ENCODE results near the gene CASZ1. TPM values are rescaled to one million over a fixed set of nuclear protein-coding genes. Genes with fewer than 3 reads are reported as not detected.

The CASZ1 gene
- total and polyA plus RNA-seq, 2 experiments from 2014 or later = 6.2 to 6.7 TPM

- no peak overlapping the region for H3K4me3 ChIP-seq
- H3K27ac ChIP-seq (ENCODE audit: low read depth) = no peak overlapping the region
- H3K4me2 ChIP-seq = 0 out of 2 replicates have a peak overlapping the region, but pooled peaks have one; percentile 55
- no peak overlapping the region for H3K27ac Mint-ChIP-seq
- no peaks in the 10 kb centered on the region for H3K9me2 ChIP-seq (ENCODE audit: insufficient read depth)
- ATAC-seq (peak; percentile 16), DNase-seq (ENCODE audit: low spot score) (no peak)
- H3K9me3 Mint-ChIP-seq = no peaks in the 10 kb centered on the region
- no peaks in the 10 kb centered on the region for H4K20me1 ChIP-seq (replicated peaks; ENCODE audit: insufficient read depth)
- H3K4me1 Mint-ChIP-seq = peaks cover 30% of the 10 kb centered on the region
- H3K36me3 ChIP-seq (ENCODE audit: insufficient read depth) = no peaks in the 10 kb centered on the region
- TF ChIP-seq ZNF331 (CRISPR knock-in tag; IDR thresholded peaks at IDR 0.05; ENCODE audit: low read depth) = no peak
- no peak for TF ChIP-seq CREB1 (CRISPR knock-in tag; IDR thresholded peaks at IDR 0.05; ENCODE audit: low read depth)
- no peak for TF ChIP-seq EZH2phosphoT487 (IDR thresholded peaks at IDR 0.05; ENCODE audit: unreplicated experiment)
- TF ChIP-seq JUNB (IDR thresholded peaks at IDR 0.05; ENCODE audit: unreplicated experiment) = no peak
- TF ChIP-seq, protein P1, sequence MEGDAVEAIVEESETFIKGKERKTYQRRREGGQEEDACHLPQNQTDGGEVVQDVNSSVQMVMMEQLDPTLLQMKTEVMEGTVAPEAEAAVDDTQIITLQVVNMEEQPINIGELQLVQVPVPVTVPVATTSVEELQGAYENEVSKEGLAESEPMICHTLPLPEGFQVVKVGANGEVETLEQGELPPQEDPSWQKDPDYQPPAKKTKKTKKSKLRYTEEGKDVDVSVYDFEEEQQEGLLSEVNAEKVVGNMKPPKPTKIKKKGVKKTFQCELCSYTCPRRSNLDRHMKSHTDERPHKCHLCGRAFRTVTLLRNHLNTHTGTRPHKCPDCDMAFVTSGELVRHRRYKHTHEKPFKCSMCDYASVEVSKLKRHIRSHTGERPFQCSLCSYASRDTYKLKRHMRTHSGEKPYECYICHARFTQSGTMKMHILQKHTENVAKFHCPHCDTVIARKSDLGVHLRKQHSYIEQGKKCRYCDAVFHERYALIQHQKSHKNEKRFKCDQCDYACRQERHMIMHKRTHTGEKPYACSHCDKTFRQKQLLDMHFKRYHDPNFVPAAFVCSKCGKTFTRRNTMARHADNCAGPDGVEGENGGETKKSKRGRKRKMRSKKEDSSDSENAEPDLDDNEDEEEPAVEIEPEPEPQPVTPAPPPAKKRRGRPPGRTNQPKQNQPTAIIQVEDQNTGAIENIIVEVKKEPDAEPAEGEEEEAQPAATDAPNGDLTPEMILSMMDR (conservative IDR thresholded peaks at IDR 0.05; ENCODE audit: low read depth in 2 of 2) = no peak
- TF ChIP-seq STAT1 (IDR thresholded peaks at IDR 0.05; ENCODE audit: unreplicated experiment) = no peak
- TF ChIP-seq, protein P2, sequence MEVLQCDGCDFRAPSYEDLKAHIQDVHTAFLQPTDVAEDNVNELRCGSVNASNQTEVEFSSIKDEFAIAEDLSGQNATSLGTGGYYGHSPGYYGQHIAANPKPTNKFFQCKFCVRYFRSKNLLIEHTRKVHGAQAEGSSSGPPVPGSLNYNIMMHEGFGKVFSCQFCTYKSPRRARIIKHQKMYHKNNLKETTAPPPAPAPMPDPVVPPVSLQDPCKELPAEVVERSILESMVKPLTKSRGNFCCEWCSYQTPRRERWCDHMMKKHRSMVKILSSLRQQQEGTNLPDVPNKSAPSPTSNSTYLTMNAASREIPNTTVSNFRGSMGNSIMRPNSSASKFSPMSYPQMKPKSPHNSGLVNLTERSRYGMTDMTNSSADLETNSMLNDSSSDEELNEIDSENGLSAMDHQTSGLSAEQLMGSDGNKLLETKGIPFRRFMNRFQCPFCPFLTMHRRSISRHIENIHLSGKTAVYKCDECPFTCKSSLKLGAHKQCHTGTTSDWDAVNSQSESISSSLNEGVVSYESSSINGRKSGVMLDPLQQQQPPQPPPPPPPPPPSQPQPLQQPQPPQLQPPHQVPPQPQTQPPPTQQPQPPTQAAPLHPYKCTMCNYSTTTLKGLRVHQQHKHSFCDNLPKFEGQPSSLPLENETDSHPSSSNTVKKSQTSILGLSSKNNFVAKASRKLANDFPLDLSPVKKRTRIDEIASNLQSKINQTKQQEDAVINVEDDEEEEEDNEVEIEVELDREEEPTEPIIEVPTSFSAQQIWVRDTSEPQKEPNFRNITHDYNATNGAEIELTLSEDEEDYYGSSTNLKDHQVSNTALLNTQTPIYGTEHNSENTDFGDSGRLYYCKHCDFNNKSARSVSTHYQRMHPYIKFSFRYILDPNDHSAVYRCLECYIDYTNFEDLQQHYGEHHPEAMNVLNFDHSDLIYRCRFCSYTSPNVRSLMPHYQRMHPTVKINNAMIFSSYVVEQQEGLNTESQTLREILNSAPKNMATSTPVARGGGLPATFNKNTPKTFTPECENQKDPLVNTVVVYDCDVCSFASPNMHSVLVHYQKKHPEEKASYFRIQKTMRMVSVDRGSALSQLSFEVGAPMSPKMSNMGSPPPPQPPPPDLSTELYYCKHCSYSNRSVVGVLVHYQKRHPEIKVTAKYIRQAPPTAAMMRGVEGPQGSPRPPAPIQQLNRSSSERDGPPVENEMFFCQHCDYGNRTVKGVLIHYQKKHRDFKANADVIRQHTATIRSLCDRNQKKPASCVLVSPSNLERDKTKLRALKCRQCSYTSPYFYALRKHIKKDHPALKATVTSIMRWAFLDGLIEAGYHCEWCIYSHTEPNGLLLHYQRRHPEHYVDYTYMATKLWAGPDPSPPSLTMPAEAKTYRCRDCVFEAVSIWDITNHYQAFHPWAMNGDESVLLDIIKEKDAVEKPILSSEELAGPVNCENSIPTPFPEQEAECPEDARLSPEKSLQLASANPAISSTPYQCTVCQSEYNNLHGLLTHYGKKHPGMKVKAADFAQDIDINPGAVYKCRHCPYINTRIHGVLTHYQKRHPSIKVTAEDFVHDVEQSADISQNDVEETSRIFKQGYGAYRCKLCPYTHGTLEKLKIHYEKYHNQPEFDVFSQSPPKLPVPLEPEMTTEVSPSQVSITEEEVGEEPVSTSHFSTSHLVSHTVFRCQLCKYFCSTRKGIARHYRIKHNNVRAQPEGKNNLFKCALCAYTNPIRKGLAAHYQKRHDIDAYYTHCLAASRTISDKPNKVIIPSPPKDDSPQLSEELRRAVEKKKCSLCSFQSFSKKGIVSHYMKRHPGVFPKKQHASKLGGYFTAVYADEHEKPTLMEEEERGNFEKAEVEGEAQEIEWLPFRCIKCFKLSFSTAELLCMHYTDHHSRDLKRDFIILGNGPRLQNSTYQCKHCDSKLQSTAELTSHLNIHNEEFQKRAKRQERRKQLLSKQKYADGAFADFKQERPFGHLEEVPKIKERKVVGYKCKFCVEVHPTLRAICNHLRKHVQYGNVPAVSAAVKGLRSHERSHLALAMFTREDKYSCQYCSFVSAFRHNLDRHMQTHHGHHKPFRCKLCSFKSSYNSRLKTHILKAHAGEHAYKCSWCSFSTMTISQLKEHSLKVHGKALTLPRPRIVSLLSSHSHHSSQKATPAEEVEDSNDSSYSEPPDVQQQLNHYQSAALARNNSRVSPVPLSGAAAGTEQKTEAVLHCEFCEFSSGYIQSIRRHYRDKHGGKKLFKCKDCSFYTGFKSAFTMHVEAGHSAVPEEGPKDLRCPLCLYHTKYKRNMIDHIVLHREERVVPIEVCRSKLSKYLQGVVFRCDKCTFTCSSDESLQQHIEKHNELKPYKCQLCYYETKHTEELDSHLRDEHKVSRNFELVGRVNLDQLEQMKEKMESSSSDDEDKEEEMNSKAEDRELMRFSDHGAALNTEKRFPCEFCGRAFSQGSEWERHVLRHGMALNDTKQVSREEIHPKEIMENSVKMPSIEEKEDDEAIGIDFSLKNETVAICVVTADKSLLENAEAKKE (CRISPR knock-in tag; IDR thresholded peaks at IDR 0.05) = no peak
- no peaks in the 10 kb centered on the region; the same call in 2 of the 3 replicates for H3K36me3 Mint-ChIP-seq (ENCODE audit: low read depth)
- H2AFZ ChIP-seq = no peak overlapping the region
- peaks cover 36% of the 10 kb centered on the region for H3K27me3 Mint-ChIP-seq (ENCODE audit: insufficient read depth, low read depth, poor library complexity)
- H3F3A ChIP-seq (replicated peaks; ENCODE audit: low read depth) = peaks cover 5% of the 10 kb centered on the region; the same call in 1 of the 2 replicates
- H3K79me2 ChIP-seq (replicated peaks; ENCODE audit: insufficient read depth) = no peaks in the 10 kb centered on the region
- H3K4me1 ChIP-seq (ENCODE audit: insufficient read depth) = peaks cover 12% of the 10 kb centered on the region
- H3K4me3 Mint-ChIP-seq = no peak overlapping the region
- H3K27me3 ChIP-seq (ENCODE audit: insufficient read depth) = peaks cover 6% of the 10 kb centered on the region
Measured at GRCh38 chr1:10698726-10699469, 97.5 kb downstream of the CASZ1 start.
